H7 (cell line): ENCODE results near the gene RCOR2. TPM values are rescaled to one million over a fixed set of nuclear protein-coding genes. Genes with fewer than 3 reads are reported as not detected.
A peak's percentile ranks its signal among the peaks of the same experiment; 100 is the strongest.

Source experiments
- DNase-seq: peaks from one replicate; pipeline ENCODE4 v3.0.0; 2012
- H3K27me3 ChIP-seq: 2 replicates; pipeline ENCODE4 v1.6.0; 2011; ENCODE audit warnings: mild to moderate bottlenecking, low read length; ENCODE audit not compliant: control insufficient read depth, insufficient read depth
- H3K36me3 ChIP-seq: replicated peaks from 2 replicates; pipeline ENCODE4 v1.5.1; 2011; ENCODE audit warnings: low read length; ENCODE audit not compliant: control insufficient read depth, insufficient read depth
- H3K4me3 ChIP-seq: 2 replicates; pipeline ENCODE4 v1.5.1; 2011; ENCODE audit warnings: low read depth, mild to moderate bottlenecking, control low read depth, low read length, moderate library complexity; ENCODE audit not compliant: insufficient read depth
- total RNA-seq: library from RNA; depleted of rRNA; stranded (reverse); fragments of >200 nt; shearing (Covaris generic); gene quantifications from 2 replicates; pipeline ENCODE4 v1.2.3, GENCODE V29; 2014

Gene RCOR2
- total RNA-seq, 1 experiment from 2014 or later: 66.8 TPM

- H3K4me3 ChIP-seq: no peak overlapping the region
- H3K36me3 ChIP-seq: peaks cover 27% of the 10 kb centered on the region
- peak; percentile 87 for DNase-seq
- H3K27me3 ChIP-seq: no peaks in the 10 kb centered on the region
Measured at GRCh38 chr11:63906585-63906984, 10.4 kb downstream of the RCOR2 start.

- peak; percentile 54 for DNase-seq
- no peaks in the 10 kb centered on the region for H3K27me3 ChIP-seq
- no peak overlapping the region for H3K4me3 ChIP-seq
- peaks cover 25% of the 10 kb centered on the region for H3K36me3 ChIP-seq
Measured at GRCh38 chr11:63906087-63906486, 10.9 kb downstream of the RCOR2 start.

GRCh38 chr11:63905179-63905578 is 11.8 kb downstream of the RCOR2 start:
- peaks cover 34% of the 10 kb centered on the region for H3K36me3 ChIP-seq
- H3K4me3 ChIP-seq: no peak overlapping the region
- peak; percentile 32 for DNase-seq
- H3K27me3 ChIP-seq: no peaks in the 10 kb centered on the region

GRCh38 chr11:63904743-63905142 is 12.2 kb downstream of the RCOR2 start:
- no peak for DNase-seq
- H3K36me3 ChIP-seq: peaks cover 38% of the 10 kb centered on the region
- no peaks in the 10 kb centered on the region for H3K27me3 ChIP-seq
- H3K4me3 ChIP-seq: no peak overlapping the region

- Histone ChIP-seq H3K36me3 (peaks cover 44% of the 10 kb centered on the region), H3K27me3 (no peaks in the 10 kb centered on the region), H3K4me3 (no peak overlapping the region)
- DNase-seq: peak; percentile 48
Measured at GRCh38 chr11:63903884-63904283, 13.1 kb downstream of the RCOR2 start.

GRCh38 chr11:63901660-63902059 is 15.3 kb downstream of the RCOR2 start:
- H3K36me3 ChIP-seq: peaks cover 55% of the 10 kb centered on the region
- DNase-seq: peak; percentile 72
- no peak overlapping the region for H3K4me3 ChIP-seq

GRCh38 chr11:63897459-63898146 is 19.4 kb downstream of the RCOR2 start:
- Histone ChIP-seq H3K27me3 (no peaks in the 10 kb centered on the region), H3K4me3 (no peak overlapping the region), H3K36me3 (peaks cover 54% of the 10 kb centered on the region)
- no peak for DNase-seq

More at GRCh38 chr11:63901660-63902059, 15.3 kb downstream of the RCOR2 start:
- H3K27me3 ChIP-seq: no peaks in the 10 kb centered on the region

GRCh38 chr11:63896071-63896470 is 20.9 kb downstream of the RCOR2 start:
- Histone ChIP-seq H3K36me3 (peaks cover 44% of the 10 kb centered on the region), H3K27me3 (no peaks in the 10 kb centered on the region), H3K4me3 (no peak overlapping the region)
- DNase-seq: no peak

GRCh38 chr11:63893355-63893754 is 23.6 kb downstream of the RCOR2 start:
- no peak for DNase-seq
- H3K36me3 ChIP-seq: peaks cover 20% of the 10 kb centered on the region
- H3K4me3 ChIP-seq: no peak overlapping the region
- H3K27me3 ChIP-seq: no peaks in the 10 kb centered on the region

- Histone ChIP-seq H3K36me3 (peaks cover 14% of the 10 kb centered on the region), H3K27me3 (no peaks in the 10 kb centered on the region), H3K4me3 (no peak overlapping the region)
- no peak for DNase-seq
Measured at GRCh38 chr11:63892228-63892627, 24.7 kb downstream of the RCOR2 start.

- Histone ChIP-seq H3K27me3 (no peaks in the 10 kb centered on the region), H3K4me3 (no peak overlapping the region), H3K36me3 (peaks cover 5% of the 10 kb centered on the region)
- DNase-seq: no peak
Measured at GRCh38 chr11:63890368-63890767, 26.6 kb downstream of the RCOR2 start.

- no peaks in the 10 kb centered on the region for H3K27me3 ChIP-seq
- H3K36me3 ChIP-seq: no peaks in the 10 kb centered on the region
- no peak for DNase-seq
- H3K4me3 ChIP-seq: no peak overlapping the region
Measured at GRCh38 chr11:63889344-63889743, 27.6 kb downstream of the RCOR2 start.

- Histone ChIP-seq H3K4me3 (peak overlapping the region; percentile 9), H3K27me3 (no peaks in the 10 kb centered on the region), H3K36me3 (no peaks in the 10 kb centered on the region)
- peak; percentile 86 for DNase-seq
Measured at GRCh38 chr11:63888170-63889086, 28.5 kb downstream of the RCOR2 start.

GRCh38 chr11:63887386-63887999 is 29.5 kb downstream of the RCOR2 start:
- DNase-seq: no peak
- no peak overlapping the region for H3K4me3 ChIP-seq
- H3K27me3 ChIP-seq: no peaks in the 10 kb centered on the region
- H3K36me3 ChIP-seq: no peaks in the 10 kb centered on the region
